HG03108 (cell line): ENCODE measurements around the gene GPLD1.
"Not testable (repeated sequence)": the region's sequence is repeated elsewhere in the genome, so short reads cannot be mapped to it uniquely, and the experiment has no call there.

Experiments used
- ATAC-seq: cut with Tn5 transposase; IDR thresholded peaks from one replicate; pipeline ENCODE4 v1.9.1; 2021; ENCODE audit warnings: moderate library complexity; ENCODE audit not compliant: unreplicated experiment

Gene GPLD1

GRCh38 chr6:24425091-24425490, 64.3 kb downstream of the GPLD1 start:
- ATAC-seq: no peak

- ATAC-seq: no peak
These were observed 69.9 kb downstream of the GPLD1 start for GRCh38 chr6:24419526-24419925.

DNA sequence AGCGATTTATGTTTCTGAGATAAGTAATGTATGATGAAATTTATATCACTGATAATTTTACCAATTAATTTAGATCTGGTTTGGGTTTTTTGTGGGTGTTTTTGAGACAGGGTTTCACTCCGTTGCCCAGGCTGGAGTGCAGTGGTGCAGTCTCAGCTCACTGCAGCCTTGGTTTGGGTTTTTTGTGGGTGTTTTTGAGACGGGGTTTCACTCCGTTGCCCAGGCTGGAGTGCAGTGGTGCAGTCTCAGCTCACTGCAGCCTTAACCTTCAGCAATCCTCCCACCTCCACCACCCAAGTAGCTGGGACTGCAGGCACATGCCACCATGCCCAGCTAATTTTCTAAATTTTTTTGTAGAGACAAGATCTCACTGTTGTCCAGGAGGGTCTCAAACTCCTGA, 73.6 kb downstream of the GPLD1 start:
- peak; percentile 60 for ATAC-seq

- not testable (repeated sequence) for ATAC-seq
These were observed 74.8 kb downstream of the GPLD1 start for GRCh38 chr6:24414531-24414930.

DNA sequence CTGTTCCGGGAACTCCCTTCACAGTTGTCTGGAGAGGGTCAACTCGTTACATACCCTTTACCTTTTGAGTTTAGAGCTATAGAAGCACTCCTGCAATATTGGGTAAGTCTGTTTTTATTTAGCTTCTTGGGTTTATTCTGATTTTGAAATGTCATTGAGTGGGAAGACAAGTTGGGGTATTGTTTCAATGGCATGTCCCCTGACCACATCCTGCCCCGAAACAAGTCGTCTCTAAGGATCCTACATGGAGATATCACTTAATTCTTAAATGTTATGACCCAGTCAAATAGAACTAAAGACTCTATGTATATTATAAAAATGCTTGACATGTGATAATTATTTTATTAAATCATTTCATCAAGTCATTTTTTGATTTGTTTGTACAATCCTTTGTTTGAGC, 77.1 kb downstream of the GPLD1 start:
- no peak for ATAC-seq

DNA sequence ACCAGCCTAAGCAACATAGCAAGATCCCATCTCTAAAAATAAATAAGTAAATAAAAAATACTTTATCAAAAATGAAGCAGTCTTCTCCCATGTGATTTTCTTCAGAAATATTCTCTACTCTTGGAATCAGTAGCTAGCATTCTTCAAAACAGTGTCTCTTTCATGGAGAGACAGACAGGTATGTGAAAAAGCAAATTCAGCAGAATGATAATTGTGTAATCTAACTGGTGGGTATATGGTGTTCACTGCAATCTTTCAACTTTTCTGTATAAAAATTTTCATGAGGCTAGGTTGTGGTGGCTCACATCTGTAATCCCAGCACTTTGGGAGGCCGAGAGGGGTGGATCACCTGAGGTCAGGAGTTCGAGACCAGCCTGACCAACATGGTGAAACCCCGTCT, 78.8 kb downstream of the GPLD1 start:
- ATAC-seq: no peak

GRCh38 chr6:24408719-24409410, 80.5 kb downstream of the GPLD1 start:
- peak; percentile 89 for ATAC-seq

GRCh38 chr6:24405262-24405661, 84.1 kb downstream of the GPLD1 start:
- no peak for ATAC-seq

DNA sequence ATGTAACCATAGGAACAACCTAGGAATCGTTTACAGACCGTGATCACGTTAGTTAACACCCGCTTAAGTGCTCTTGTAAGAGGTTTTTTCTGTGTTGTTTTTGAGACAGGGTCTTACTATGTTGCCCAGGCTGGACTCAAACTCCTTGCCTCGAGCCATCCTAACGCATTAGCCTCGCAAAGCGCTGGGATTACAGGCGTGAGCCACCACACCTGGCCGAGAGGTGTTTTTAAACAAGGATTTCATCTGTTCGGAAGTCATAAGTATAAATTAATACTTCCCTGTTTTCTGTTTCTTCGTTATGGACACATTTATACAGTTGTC, 85.9 kb downstream of the GPLD1 start:
- no peak for ATAC-seq

DNA sequence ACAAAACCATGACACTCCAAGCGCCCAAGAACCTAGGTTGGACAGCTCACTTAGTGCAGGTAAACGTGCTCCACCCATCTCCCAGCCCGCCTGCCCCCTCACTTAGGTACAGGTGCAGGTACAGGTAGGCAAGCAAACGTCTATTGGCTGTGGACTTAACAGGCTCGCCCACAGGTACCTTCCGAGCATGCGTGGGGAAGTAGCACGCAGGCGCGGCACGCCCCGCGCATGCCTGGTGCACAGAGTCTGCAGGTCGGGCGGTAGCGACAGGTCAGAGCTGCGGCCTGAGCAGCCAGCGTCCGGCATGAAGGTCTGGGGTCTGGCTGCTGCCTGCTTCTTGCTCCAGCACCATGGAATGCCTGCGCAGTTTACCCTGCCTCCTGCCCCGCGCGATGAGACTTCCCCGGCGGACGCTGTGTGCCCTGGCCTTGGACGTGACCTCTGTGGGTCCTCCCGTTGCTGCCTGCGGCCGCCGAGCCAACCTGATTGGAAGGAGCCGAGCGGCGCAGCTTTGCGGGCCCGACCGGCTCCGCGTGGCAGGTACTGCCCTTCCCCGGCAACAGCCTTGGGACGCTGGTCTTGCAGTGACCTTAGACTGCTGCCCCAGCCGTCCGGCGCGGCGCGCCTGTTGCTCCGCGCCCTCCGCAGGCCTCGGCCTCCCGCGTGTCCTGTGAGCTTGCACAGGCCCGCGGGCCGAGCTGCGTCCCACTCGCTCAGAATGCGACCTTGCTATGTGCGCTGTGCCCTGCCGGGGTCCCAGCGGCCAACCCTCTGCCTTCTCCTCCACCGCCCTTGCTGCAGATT, 86.5 kb downstream of the GPLD1 start, which contains the start of gene MRS2:
Gene MRS2, plus strand, starts transcription at position 240 of the 804 bp plus-strand sequence. Its CDS starts 111 bp downstream, at position 351.
- ATAC-seq: peak; percentile 95

DNA sequence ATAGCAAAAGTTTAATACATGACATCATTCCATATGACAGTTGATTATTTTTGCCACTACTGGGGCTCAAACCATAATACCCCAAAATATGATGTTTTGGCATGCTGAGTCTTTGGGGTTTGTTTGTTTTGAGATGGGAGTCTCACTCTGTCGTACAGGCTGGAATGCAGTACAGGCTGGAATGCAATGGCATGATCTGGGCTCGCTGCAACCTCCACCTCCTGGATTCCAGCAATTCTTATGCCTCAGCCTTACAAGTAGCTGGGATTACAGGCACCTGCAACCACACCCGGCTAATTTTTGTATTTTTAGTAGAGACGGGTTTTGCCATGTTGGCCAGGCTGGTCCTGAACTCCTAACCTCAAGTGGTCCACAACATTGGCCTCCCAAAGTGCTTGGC, 87.9 kb downstream of the GPLD1 start:
- ATAC-seq: no peak

GRCh38 chr6:24400045-24401039, 89.0 kb downstream of the GPLD1 start:
- ATAC-seq: not testable (repeated sequence)

DNA sequence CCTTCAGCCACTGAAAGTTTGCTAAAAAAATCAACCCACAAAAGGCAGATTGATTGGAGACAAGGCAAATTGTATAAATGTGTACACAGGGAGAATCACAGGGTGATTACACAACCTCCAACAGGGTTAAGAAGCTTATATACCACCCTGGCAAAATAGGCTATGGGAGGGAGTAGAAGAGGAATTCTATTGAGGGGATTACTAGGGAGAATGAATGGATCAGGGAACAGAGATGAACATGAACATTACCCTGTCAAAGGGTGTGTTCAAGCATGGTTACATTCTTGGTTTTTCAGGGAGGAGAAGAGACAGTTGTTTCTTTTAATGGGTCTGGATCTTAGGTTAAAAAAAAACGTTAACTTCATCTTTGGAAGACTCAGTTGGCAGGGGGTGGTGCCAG, 91.7 kb downstream of the GPLD1 start:
- ATAC-seq: no peak

- ATAC-seq: no peak
These were observed 92.6 kb downstream of the GPLD1 start for GRCh38 chr6:24396824-24397223.

DNA sequence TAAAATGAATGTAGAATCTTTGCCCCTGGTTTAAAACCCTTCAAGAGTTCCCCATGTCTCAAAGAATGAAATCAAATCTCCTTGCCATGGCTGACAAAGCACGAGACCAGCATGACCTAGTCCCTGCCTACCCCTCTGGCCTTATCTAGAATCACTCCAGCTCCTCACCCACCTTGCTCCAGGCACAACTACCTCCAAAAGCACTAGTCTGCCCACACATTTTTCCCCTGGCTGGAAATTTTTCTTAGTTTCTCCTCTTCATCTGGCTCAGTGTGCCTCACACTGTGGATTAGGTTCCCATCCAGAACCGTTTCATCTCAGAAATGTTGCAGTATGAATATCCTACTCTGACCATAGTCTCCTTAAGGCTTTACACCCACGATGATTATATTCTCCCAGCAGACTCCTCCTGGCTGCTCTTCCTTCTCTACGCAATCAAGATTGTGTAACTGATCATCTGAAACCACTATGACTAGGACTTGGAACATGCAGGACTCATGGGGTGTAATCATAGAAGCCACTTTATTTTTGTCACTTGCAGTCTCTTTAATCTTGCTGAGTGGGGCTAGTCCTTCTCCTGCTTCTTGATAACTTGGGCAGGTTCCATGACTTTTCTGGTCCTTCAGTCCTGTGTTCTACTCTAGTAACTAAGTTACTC, 94.5 kb downstream of the GPLD1 start:
- no peak for ATAC-seq

GRCh38 chr6:24394061-24394779, 95.2 kb downstream of the GPLD1 start:
- ATAC-seq: no peak

DNA sequence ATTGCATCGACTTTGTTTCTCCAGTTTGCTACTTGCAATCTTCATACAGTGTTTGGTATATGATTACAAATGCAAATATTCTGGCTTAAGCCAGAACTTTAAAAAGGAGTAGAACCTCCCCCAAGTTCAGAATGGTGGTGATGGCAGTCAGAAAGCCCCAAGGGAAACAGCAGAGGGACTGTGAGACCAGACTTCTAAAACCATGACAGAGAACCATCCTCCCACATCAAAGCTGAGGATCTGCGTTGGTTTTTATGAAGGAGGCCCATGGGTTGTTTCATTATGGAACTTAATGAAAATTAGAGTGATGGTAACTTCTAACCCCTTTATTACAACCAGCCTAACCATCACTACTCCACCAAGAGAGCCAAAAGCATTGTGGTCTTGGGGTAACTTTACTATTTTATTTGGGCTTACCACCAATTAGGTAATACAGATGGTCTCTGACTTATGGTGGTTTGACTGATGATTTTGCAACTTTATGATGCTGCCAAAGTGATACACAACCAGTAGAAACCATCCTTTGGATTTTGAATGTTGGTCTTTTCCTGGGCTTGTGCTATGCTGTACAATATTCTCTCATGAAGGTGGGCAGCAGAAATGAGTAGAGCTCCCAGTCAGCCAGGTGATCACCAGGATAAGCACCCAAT, 97.5 kb downstream of the GPLD1 start:
- ATAC-seq: peak; percentile 86

DNA sequence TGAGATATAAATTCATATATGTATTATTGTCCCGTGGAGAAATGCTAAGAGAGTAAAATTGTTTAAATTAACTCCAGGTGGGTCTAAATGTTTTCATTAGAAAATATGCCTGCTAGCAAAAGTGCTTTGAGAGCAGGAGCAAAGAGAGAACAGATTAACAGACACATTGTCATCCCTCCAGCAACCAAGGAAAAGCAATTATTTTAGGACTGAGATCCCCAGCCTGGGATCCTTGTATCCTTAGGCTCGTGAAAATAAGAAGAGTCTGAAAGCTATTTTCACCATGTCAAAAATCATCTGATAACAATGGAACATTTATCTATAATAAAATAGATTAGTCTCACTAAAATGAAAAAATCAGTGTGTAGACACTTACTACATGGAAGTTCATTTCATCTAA, 98.2 kb downstream of the GPLD1 start:
- ATAC-seq: no peak

DNA sequence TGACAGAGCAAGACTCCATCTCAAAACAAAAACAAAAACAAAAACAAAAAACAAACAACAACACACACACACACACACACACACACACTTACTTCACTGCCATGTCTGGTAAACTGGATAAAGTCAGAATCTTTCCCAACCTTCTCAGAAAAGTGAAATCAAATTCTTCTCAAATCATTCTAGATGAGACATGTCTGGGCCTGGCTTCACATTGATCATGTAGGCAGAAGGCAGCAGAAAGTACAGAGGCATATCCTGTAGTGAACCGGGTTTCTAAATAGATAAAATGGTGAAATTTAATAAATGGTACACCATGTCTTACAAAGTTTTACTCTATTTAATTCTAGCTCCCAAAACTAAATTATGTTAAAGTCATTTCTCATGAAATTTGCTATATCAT, 101.6 kb downstream of the GPLD1 start:
- ATAC-seq: no peak
